ENCODE results near the gene ENOSF1. TPM values are rescaled to one million over a fixed set of nuclear protein-coding genes. Genes with fewer than 3 reads are reported as not detected.

The ENOSF1 gene
- total and polyA plus RNA-seq, 10 of the 15 experiments (the other 5 are each of a cell fraction or from before 2014, with no cell fraction given): 12.5 to 43.3 (median 29.5) TPM

DNA sequence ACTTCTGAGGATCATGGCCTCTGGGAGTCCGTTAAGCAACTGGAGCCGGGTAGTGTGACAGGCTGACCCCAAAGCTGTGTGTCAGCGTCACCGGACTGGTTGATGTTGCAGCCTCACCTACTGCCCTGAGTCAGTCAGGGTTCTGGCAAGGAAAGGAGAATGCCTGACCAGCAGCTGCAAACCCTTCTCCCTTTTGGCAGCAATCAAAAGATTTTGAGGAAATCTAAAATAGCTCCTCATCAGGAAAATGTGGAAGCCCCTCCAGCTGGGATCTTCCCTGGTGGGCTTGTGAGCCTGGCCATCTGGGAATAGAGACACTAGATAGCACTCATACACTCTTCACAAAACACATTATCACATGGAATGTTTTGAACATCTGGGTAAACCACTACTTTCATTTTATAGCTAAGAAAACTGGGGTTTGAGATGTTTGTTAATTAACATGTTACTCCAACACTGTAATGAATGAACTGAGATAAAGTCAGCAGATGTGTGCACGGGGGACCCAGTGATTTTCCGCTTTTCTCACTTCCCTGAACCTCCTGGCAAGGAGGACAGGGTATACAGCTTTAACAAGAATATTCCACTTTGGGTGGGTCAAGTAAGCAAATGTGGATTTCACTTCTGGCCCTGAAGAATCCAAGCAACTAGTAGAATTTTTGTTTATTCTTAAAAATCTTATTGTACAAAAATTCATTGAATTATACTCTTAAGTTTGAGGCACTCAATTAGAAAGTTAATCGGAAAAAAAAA lies 91.0 kb downstream of the ENOSF1 start:
- 46% methylated on average over 7 of the region's 7 CpGs for WGBS (ENCODE audit: insufficient coverage, insufficient replicate concordance, low lambda C conversion rate, missing lambda C conversion rate)
- Histone ChIP-seq H3K9me3 (replicated peaks; ENCODE audit: control insufficient read depth, insufficient read depth, low read length) (no peaks in the 10 kb centered on the region), H3K9ac (ENCODE audit: control insufficient read depth, insufficient read depth, low read length) (no peak overlapping the region), H3K4me1 (ENCODE audit: control insufficient read depth, insufficient read depth, low read length) (no peaks in the 10 kb centered on the region), H3K27ac (ENCODE audit: control insufficient read depth, insufficient read depth) (no peak overlapping the region), H3K27me3 (replicated peaks in 1 of 2; ENCODE audit: control insufficient read depth in 2 of 2, insufficient read depth in 2 of 2, low read length in 1 of 2) (no peaks in the 10 kb centered on the region), H3K36me3 (ENCODE audit: control insufficient read depth in 2 of 2, insufficient read depth in 2 of 2, low read length in 1 of 2) (no peaks in the 10 kb centered on the region), H2AFZ (ENCODE audit: control insufficient read depth, low read depth, low read length) (no peak overlapping the region), H3K4me3 (no peak overlapping the region), H4K20me1 (ENCODE audit: control insufficient read depth, insufficient read depth) (no peaks in the 10 kb centered on the region), H3K4me2 (ENCODE audit: control insufficient read depth, insufficient read depth) (no peak overlapping the region), H3K79me2 (ENCODE audit: control insufficient read depth, insufficient read depth, low read length) (no peaks in the 10 kb centered on the region)
- ChIA-PET CTCF (interaction anchor here (0.7 to 10.5 kb wide), 7 partner anchors 10 to 328 kb away, joined by 3 to 251 read pairs (median 3); no protein-coding TSS in a partner anchor), RAD21 (ENCODE audit: unreplicated experiment) (interaction anchor here (1.0 to 10.9 kb wide), 3 partner anchors 32 to 218 kb away, joined by 4 to 168 read pairs (median 4); no protein-coding TSS in a partner anchor), SMC1A (ENCODE audit: uncharacterized antibody, unreplicated experiment) (interaction anchor here (1.1 to 12.3 kb wide), 3 partner anchors 28 to 210 kb away, joined by 3 to 188 read pairs (median 4); no protein-coding TSS in a partner anchor), POLR2A (no interaction called here)
- ATAC-seq: no peak
- no peak for FAIRE-seq
- no TSS peak for BruUV-seq (replicated peaks)
- intact Hi-C loops (cut with micrococcal nuclease; ENCODE audit: unreplicated experiment) (loop anchor here (5.0 to 10.0 kb wide), 3 partner anchors 56 to 121 kb away; partner anchors contain the start of gene ENOSF1), in situ Hi-C loops (cut with MboI) (loop anchor here (5.0 kb wide), 1 partner anchor 211 kb away; no protein-coding TSS in a partner anchor)
- DNase-seq (ENCODE audit: low read depth, low spot score): no peak
- TF ChIP-seq SMAD5 (IDR thresholded peaks at IDR 0.05; ENCODE audit: low read depth) (no peak), FOS (IDR thresholded peaks at IDR 0.05; ENCODE audit: borderline replicate concordance, extremely low read depth, insufficient read length) (no peak), BCL11A (IDR thresholded peaks at IDR 0.05; ENCODE audit: low read depth, low read length) (no peak), ZNF274 (IDR thresholded peaks at IDR 0.05; ENCODE audit: insufficient read depth, insufficient read length) (no peak), PAX8 (IDR thresholded peaks at IDR 0.05) (no peak), IRF4 (IDR thresholded peaks at IDR 0.05; ENCODE audit: low read depth, low read length) (no peak), YBX1 (IDR thresholded peaks at IDR 0.05) (no peak), MTA2 (IDR thresholded peaks at IDR 0.05; ENCODE audit: low read depth) (no peak), NFYA (IDR thresholded peaks at IDR 0.05; ENCODE audit: borderline replicate concordance, low read depth, low read length) (no peak)
- TF ChIP-seq, protein P1, sequence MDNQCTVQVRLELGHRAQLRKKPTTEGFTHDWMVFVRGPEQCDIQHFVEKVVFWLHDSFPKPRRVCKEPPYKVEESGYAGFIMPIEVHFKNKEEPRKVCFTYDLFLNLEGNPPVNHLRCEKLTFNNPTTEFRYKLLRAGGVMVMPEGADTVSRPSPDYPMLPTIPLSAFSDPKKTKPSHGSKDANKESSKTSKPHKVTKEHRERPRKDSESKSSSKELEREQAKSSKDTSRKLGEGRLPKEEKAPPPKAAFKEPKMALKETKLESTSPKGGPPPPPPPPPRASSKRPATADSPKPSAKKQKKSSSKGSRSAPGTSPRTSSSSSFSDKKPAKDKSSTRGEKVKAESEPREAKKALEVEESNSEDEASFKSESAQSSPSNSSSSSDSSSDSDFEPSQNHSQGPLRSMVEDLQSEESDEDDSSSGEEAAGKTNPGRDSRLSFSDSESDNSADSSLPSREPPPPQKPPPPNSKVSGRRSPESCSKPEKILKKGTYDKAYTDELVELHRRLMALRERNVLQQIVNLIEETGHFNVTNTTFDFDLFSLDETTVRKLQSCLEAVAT (IDR thresholded peaks at IDR 0.05): no peak
- TF ChIP-seq, protein P2, sequence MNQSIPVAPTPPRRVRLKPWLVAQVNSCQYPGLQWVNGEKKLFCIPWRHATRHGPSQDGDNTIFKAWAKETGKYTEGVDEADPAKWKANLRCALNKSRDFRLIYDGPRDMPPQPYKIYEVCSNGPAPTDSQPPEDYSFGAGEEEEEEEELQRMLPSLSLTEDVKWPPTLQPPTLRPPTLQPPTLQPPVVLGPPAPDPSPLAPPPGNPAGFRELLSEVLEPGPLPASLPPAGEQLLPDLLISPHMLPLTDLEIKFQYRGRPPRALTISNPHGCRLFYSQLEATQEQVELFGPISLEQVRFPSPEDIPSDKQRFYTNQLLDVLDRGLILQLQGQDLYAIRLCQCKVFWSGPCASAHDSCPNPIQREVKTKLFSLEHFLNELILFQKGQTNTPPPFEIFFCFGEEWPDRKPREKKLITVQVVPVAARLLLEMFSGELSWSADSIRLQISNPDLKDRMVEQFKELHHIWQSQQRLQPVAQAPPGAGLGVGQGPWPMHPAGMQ (IDR thresholded peaks at IDR 0.05; ENCODE audit: borderline replicate concordance): no peak
- TF ChIP-seq, protein P3, sequence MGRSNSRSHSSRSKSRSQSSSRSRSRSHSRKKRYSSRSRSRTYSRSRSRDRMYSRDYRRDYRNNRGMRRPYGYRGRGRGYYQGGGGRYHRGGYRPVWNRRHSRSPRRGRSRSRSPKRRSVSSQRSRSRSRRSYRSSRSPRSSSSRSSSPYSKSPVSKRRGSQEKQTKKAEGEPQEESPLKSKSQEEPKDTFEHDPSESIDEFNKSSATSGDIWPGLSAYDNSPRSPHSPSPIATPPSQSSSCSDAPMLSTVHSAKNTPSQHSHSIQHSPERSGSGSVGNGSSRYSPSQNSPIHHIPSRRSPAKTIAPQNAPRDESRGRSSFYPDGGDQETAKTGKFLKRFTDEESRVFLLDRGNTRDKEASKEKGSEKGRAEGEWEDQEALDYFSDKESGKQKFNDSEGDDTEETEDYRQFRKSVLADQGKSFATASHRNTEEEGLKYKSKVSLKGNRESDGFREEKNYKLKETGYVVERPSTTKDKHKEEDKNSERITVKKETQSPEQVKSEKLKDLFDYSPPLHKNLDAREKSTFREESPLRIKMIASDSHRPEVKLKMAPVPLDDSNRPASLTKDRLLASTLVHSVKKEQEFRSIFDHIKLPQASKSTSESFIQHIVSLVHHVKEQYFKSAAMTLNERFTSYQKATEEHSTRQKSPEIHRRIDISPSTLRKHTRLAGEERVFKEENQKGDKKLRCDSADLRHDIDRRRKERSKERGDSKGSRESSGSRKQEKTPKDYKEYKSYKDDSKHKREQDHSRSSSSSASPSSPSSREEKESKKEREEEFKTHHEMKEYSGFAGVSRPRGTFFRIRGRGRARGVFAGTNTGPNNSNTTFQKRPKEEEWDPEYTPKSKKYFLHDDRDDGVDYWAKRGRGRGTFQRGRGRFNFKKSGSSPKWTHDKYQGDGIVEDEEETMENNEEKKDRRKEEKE (IDR thresholded peaks at IDR 0.05): no peak

Data from GM12878 (cell line).